NCI-H1092 treated with DMSO at 0.1 percent for 48 hours (cell line): ENCODE data around the gene AP3B2.

Experiments
- DNase-seq: peaks from one replicate; lab custom pipeline; 2025; lab: John Stamatoyannopoulos, UW

The AP3B2 gene

DNA sequence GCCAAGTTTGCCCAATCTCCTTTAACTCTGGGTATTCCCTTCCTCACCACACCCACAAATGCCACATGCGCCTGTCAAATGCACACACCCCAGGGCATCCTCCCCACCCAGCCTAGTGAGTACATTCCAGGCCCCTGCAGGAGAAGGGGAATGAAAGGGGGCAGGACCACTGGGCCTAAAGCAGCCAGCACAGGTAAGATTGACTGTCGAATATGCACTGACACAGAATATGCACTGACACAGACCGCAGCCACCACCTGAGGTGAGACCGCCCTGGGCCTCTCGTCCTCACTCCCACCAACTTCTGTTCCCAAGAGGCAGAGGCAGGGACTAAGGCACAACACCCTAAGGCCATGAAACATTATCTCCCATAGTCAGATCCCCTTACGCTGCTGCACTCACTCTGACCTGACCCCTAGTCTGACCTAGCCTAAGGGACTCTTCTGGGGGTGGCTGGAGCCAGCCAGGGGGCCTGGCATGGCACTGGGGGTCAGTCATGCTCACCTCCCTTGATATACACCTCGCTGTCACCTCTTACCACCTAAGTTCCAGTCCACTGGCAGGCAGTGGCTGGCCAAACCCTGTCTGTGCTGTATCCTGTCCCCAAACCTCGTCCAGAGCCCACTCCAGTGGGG lies 10.8 kb downstream of the AP3B2 start:
- DNase-seq = no peak

DNA sequence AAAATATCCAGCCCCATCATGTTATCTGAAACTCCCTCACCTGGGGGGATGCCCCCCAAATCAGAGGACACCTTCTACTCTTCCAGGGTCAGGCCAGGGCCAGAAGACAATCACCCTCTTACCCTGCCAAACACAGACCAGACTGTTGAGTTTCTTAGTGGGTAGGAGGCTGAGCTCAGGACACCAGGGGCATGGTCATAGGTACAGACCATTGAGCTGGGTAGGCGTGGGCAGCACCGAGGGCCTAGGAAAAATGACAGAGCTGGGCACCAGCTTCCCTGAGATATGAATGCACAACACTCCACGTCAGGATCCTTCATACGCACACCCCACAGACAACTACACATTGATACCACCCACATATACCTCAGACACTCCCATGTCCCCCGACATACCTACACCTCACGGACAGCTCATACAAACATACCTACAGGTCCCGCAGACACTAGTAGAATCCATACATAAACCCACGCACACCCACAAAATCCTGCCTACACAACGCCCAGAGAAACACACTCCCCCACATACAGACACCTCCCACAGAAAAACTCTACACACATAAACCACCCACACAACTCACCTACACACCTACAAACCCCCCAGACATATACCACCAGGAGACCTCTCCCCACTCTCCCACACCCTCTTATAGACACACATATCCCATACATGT lies 11.8 kb downstream of the AP3B2 start:
- DNase-seq = no peak

DNA sequence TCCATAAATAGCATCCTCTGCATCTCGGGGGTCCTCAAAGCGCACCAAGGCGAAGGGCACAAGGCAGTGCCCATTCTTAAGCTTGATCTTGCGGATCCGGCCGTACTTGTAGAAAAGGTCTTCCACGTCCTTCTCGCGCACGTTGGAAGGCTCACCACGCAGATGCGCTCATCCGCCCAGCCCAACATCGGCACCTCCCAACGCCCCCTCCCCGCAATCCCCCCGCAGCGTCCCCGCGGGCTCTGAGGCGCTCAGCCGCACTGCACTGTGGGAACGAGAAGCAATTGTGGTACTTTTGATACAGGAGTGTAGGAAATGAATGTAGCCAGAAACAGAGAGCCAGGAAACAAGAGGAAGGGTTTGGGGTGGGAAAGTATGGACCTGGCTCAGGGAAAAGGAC lies 17.5 kb downstream of the AP3B2 start:
- no peak for DNase-seq

DNA sequence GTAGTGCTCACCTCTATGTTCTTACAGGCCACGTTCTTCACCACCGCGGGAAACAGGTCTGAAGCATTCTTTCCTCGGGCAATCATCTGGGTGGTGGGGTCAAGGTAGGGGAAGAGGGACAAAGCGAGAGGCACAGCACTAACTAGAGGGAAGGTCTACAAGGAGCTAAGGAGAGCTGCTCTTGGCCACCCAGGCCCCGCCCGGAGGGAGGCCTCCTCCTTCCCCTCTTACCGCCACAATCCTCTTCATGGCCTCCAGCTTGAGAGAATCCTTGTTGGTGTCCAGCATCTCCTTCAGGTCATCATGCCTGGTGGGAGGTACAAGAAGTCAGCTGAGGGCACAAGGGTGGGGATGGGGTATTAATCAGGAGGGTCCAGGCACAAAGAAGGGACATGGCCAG lies 20.5 kb downstream of the AP3B2 start:
- DNase-seq = no peak

DNA sequence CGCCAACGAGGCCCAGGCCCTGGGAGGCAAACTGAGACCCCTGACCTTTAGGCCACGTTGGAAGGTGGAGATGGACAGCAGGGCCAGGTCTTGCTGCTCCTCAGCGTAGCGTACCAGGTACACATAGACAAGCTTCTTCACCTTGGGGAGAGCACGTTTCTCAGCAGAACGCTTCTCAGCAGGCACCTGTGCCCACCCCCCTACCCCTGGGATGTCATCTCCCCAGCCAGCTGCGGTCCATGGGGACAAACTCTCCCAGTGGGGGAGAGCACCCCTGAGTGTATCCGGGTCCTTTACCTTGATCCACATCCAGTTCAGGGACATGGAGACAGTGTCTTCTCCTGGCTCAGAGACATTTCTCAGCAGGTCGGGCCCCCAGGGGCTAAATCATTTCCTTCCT lies 21.0 kb downstream of the AP3B2 start:
- DNase-seq = no peak

DNA sequence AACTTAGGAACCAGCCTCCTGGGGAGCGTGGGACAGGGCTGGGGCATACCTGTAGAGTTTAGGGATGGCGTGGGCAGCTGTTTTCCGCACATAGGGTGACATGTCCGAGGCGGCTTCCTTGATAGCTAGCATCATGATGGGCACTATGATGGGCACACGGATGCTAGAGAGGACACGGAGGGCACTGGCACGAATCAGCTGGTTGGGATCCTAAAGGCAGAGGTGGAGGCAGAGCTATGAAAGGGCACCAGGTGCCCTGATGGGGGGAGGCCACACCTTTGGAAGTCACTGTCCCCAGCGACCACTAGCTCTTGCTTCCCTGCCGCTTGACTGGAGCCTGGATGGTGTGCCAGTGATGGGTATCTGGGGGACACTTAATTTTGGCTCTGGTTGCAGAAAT lies 28.3 kb downstream of the AP3B2 start:
- DNase-seq = no peak

DNA sequence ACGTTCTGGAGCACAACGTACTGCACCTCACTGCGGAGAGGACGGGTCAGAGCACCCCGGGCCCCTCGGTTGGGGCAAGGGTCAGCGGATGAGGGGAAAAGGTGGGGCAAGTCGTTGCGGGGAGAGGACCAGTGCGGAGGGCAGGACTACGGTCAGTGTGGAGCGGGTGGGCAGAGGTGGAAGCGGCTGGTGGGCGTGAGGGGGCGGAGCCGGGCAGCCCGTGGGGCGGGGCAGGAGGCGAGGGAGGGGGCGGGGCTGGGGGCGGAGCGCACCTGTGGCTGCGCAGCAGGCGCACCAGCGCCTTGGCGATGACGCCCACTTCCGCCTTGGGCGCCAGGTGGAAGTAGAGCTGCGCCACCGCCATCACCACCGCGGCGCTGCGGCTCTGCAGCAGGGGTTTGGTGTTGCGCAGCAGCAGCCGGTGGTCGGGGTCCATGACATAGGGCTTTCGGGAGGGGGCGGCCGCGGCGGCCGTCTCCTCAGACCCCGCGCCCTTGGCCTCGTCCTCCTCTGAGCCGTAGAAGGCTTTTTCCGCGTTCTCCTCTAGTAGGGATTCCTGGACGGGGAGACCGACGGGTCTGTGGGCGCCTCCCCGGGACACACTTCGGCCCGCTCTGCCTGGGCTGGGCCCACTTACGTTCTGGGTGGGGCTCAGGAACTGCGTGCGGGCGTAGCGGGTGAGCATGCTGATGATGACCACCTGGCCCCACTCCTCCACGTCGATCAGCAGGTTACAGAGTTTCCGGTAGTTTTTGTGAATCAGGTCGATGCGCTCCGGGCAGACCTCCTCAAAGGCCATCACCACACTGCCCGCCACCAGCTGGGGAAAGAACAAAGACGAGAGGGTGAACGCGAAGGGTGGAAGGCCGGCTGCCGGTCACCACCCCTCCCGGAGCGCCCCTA lies 29.2 kb downstream of the AP3B2 start:
- DNase-seq = peak; percentile 17

DNA sequence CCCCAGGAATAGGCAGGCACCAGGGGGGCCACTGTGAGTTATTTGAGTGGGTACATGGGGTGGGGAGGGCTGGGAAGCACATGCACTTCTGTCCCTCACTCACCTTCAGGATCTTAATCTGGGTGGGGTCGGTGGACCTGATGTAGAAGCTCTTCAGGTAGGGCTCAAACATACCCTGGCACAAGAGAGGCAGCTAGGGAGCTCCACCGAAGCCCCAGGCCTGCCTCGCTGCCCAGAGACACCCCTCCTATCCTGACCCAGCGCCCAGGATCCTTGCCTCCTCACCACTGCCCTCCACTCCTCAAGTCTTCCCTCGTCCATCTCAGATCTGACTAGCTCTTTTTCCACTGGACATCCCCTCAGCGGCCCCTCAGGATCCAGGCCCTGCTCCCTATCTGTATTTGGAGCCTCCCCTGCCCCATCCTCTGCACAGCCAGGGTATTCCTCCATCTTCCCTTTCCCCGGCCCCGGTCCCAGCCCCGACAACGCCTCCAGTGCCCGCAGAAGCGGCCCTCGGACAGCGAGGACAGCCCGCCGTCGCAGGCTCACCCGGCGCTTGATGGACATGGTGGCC lies 30.0 kb downstream of the AP3B2 start:
- no peak for DNase-seq

DNA sequence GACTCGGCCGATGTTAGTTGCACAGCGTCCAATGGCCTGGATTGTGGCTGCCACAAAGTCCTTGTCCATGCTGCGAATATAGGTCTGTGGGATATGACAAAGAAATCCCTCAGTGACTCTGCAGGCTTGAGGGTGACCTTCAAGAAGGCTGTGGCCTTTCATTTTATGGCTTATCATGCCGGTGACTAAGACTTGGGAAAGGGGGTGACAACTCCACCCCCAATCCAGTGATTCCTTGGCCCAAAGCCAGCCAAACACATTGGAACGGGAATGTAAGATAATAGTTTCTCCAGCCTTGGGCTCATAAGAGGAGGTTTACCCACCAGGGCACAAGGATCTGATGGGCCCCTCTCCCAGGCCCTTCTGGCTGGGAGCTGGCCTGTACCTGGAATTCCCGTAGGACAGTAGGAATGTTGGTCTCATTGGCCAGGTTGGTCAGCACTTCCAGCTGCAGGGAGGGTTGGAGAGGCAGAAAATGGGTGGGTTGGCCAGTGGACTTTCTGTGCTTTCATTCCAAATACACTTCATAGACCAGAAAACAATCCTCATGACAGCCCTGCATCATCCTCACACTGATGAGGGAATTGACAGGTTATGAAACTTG lies 31.9 kb downstream of the AP3B2 start:
- no peak for DNase-seq

DNA sequence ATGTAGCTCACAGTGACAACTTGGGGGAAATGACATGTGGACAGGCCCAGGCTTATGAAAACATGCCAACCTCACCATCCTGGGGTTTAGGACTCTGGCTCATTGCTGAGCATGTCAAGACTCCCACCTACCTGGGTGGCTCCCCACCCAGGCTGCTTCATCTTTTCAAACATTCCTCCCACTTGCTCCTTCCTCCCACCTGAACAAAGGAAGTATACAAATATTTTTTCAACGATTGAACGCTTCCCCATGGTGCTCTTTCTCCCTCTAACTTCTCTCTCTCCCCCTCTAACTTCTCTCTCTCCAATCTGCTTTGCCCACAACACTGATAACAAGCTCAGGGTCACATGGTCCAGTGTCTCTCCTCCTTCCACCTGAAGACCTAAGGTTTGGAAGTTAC lies 34.8 kb downstream of the AP3B2 start:
- no peak for DNase-seq

DNA sequence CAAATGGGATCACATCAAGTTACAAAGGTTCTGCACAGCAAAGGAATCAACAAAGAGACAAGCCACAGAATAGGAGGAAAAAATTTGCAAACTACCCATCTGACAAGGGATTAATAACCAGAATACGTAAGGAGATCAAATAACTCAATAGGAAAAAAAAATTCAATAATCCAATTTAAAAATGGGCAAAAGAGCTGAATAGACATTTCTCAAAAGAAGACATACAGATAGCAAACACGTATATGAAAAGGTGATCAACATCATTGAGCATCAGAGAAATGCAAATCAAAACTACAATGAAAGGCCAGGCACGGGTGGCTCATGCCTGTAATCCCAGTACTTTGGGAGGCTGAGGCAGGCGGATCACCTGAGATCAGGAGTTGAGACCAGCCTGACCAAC lies 39.0 kb downstream of the AP3B2 start:
- no peak for DNase-seq

DNA sequence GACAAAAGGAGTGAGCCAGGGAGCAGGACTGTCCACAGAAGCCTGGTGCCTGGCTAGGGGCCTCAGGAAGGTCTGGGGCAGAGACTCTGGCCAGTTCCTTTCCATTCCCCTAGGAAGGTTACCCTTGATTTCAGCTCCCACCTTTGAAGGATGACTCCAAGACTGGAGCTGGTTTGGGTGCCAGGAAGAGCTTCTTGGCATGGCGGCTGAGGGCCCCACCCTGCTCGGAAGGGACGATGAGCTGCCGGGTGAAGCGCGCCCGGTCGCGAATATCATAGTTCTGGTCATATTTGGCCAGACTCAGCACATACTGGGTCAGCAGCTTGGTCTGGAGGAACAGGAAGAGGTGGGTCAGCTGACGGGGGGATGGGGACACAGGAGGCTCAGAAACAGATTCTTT lies 43.1 kb downstream of the AP3B2 start:
- DNase-seq = no peak

DNA sequence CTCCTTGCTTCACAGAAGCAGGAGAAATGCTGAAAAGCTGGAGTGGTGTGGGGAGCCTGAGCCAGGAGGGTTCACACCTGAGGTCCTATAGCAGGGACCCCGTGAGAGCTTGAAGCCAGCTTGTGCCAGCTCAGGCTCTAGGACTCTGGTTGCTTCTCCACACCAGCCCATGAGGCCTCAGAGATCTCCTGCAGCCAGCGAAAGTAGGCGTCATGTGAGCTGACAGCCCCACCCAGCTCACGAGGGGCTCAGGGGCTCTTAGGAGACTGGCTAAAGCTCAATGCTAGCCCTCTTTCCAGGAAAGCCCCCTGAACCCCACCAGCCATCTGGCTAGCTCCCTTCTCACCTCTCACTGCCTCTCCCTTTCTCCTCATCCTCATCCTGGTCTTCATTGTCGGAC lies 45.7 kb downstream of the AP3B2 start:
- DNase-seq = no peak

DNA sequence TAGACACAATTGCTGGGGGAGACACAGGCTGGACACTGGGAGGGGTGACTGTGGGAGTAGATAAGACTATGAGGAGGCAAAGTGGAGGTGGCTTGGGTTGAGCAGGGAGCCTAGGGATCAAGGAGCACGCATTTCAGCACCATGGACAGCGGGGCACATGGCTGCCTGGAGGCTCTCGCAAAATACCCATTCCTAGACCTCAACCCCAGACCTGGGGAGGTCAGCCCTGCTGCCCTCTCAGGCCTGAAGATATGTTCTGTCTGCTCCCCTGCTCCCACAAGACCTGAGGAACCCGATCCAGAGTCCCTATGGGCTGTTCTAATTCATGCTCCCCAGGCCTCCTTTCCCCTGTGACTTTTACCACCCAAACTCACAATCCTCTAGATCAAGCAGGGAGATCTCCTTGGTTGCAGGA lies 46.5 kb downstream of the AP3B2 start:
- DNase-seq = no peak

DNA sequence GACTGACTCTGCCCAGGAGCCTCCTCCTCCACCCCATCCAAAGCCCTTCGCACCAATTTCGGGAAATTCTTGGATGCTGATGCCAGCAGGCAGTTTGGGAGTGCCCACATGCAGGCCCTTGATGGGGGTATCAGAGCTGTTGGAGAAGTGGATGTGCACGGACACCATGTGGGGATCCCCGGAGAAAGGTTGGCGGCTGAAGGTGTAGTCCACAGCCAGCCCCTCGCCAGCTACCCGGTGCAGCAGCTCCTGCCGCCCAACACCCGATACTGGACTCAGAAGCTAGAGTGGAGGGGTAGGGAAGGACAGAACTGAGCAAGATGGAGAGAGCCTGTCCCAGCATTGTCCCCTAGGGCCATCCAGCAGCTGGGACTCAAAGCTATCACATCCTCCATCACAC lies 47.0 kb downstream of the AP3B2 start:
- DNase-seq = no peak

DNA sequence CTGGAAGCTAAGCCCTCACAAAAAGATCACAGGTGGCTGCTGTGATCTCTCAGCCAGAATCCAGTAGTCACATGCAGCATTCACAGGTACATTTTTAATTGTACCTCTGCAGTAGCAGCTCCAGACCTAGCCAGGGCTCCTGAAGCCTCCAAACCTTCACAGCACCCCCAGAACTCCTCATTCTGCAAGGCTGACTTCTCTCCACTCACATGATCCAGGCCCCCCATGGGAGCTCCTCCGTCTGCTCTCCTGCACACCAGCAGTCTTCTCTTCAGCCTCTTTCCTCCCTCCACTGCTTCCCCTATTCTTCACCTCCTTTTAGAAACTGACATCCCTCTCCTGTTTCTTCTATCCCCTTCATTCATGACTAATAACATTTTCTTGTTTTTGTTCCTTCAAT lies 49.3 kb downstream of the AP3B2 start:
- DNase-seq = no peak

DNA sequence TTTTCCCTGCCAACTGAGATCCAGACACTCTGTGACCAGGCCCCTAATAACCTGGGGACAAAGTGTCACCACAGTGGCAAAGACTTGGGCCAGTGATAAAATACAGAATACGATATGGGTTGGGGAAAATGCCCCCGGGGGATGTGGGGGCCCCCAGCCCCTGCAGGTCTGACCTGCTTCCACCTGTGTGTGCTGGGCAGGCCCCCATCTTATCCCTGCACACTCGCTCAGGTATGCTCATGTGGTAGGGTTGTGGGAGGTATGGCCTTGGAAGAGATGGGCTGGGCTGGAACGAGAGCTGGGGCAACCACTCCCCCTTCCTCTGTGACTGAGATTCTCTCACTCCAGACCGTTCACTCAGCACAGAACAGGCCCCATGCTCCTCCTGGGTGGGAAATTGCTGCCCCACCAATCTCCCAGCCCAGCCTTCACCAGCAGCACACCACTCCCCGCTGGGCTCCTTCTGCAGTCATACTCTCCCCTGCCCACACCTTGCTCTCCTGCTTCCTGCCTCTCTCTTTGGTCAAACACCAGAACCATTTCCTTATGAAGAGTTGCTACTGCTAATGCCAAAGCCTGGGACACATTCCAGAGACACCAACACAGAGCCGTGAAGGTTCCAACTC lies 52.9 kb downstream of the AP3B2 start:
- DNase-seq = no peak

DNA sequence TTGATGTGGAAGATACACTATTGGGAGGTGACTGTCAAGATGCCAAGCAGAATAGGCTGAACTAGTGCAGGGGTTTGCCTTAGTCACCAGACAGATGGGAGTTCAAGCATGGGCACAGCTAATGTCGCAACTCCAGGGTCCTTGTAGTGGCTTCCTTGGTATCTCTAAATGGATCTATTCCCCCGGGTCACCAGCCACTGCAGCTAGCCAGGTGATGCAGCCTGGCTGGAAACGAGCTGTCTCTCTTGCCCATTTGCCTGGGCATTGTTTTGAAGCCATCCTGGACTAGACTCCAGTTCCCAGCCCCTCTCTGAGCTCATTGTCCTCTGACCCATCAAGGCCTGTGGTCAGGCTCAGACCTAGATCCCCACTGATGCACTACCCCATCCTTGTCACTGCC lies 54.1 kb downstream of the AP3B2 start:
- no peak for DNase-seq

DNA sequence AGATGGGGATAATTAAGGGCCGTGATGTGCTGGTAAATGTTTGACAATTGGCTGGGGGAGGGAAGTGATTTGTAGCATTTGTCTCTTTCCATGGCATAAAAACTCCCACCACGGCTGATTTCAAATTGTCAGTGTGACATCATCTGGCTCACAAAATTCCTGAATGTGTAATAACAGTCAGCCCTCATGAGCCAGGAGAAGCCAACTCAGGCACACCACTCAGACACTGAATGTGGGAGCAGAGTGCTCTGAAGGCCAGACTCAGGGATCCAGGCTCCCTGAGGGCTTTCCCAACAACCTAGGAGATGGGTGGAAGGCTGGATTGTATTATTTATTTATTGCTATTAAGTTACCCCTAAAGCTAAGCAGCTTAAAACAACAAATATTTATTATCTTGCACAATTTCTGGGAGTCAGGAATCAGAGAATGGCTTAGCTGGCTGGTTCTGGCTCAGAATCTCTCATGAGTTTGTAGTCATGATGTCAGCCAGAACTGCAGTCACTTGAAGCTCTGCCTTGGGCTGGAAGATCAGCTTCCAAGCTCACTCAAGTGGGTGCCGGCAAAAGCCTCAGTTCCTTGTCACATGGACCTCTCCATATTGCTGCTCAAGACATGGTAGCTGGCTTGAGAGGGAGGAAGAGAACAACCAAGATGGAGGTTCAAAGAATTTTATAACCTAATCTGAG lies 56.0 kb downstream of the AP3B2 start:
- DNase-seq = no peak

DNA sequence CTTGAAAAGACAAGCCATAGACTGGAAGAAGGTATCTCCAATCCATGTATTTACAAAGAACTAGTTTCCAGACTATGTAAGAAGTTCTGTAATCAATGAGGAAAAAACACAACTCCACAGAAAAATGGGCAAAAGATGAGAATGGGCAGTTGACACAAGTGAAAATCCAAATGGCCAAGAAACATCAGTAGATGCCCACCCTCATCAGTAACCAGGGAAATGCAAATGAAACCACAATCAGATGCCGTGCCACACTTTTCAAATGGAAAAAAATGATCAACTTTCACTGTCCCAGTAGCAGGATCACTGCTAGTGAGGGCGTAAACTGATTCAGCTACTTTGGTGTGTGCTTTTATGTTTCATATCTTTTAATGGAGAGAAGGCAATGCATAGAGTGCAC lies 58.0 kb downstream of the AP3B2 start:
- no peak for DNase-seq

DNA sequence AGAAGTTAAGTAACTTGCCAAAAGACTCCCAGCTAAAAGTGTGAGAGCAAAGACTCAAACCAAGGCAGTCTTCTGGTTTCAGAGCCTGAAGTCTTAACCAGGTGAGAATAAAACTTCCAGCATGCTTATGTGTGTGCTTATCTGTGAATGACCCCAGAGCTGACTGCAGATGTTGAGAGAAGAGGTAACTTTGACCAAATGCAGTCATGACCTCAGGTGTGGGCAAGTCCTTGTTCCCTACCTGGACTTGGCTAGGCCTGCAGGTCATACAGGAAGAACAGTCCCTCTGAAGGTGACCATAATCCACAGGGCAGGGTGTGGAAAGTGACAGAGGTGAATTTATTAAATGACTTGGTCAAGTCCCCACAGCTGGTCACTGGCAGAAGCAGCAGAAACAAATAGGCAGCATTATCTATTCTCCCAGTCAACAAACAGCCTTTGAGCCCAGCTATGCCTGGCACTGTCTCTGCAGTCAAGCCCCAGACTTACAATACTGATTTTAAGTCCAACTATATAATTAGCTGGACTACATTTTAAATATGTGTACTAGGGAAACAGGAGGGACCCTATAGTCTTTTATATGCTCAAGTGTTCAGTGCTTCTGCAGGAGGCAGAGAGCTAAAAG lies 59.5 kb downstream of the AP3B2 start:
- DNase-seq = no peak
